ENCODE measurements around the gene ANKRD7.

DNA sequence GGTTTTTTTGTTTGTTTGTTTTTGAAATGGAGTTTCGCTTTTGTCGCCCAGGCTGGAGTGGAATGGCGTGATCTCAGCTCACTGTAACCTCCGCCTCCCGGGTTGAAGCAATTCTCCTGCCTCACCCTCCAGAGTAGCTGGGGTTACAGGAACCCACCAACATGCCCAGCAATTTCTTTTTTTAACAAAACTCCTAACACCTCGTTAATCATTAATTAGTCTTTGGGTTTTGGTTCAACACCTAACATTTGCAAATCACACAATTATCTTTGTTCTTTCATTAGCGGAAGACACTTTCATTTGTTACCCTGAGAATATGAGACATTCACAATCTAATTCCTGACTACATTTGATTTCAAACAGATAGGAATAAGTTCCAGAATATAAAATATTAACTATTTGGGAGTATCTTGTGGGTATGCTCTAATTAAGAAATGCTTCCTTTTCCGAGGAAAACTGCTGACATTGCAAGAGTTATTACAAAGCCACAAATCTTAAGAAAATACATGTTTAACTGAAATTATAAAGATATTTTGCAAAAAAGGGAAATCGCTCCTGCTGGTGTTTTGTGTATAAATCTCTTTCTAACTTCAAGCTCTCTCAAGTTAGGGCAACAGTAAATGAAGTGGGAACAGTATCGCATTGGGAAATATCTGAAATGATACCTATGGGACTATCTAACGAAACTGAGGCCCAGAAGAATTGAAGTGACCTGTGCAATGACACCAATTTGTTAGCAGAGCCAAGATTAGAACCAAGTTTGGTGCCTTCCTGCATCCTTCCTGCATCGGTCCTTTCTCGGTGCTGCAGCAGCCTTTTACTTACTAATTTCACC is 41.7 kb upstream of the ANKRD7 start:
- no peak for TF ChIP-seq POLR2A (IDR thresholded peaks at IDR 0.05)
- TF ChIP-seq, protein P1, sequence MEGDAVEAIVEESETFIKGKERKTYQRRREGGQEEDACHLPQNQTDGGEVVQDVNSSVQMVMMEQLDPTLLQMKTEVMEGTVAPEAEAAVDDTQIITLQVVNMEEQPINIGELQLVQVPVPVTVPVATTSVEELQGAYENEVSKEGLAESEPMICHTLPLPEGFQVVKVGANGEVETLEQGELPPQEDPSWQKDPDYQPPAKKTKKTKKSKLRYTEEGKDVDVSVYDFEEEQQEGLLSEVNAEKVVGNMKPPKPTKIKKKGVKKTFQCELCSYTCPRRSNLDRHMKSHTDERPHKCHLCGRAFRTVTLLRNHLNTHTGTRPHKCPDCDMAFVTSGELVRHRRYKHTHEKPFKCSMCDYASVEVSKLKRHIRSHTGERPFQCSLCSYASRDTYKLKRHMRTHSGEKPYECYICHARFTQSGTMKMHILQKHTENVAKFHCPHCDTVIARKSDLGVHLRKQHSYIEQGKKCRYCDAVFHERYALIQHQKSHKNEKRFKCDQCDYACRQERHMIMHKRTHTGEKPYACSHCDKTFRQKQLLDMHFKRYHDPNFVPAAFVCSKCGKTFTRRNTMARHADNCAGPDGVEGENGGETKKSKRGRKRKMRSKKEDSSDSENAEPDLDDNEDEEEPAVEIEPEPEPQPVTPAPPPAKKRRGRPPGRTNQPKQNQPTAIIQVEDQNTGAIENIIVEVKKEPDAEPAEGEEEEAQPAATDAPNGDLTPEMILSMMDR (IDR thresholded peaks at IDR 0.05): no peak
